OCI-LY1 (cell line): Measurements from ENCODE around the gene CALU.

Experiments used
- H2AFZ ChIP-seq: fragments of 200-600 bp; sonication (generic), shearing (Covaris generic); 2 replicates; pipeline ENCODE4 v1.6.0; 2014; ENCODE audit warnings: antibody characterized with exemption, mild to moderate bottlenecking, low read length
- H3F3A ChIP-seq: fragments of 200-600 bp; sonication (generic), shearing (Covaris generic); 2 replicates; pipeline ENCODE4 v1.6.0; 2014; ENCODE audit warnings: mild to moderate bottlenecking, antibody characterized with exemption, low read length, moderate library complexity; ENCODE audit not compliant: insufficient read depth
- H3K27ac ChIP-seq: fragments of 200-600 bp; sonication (generic); 2 replicates; pipeline ENCODE4 v1.5.1; 2014; ENCODE audit warnings: low read length, mixed run types, mild to moderate bottlenecking, low read depth; ENCODE audit not compliant: poor library complexity, severe bottlenecking
- H3K27me3 ChIP-seq: fragments of 200-600 bp; sonication (generic); 2 replicates; pipeline ENCODE4 v1.6.0; 2014; ENCODE audit warnings: antibody characterized with exemption, mild to moderate bottlenecking, low read length, moderate library complexity; ENCODE audit not compliant: insufficient read depth
- H3K36me3 ChIP-seq: fragments of 200-600 bp; sonication (generic); 2 replicates; pipeline ENCODE4 v1.6.1; 2014; ENCODE audit warnings: mild to moderate bottlenecking, antibody characterized with exemption, low read length, moderate library complexity, mixed read lengths; ENCODE audit not compliant: insufficient read depth
- H3K4me1 ChIP-seq: fragments of 200-600 bp; sonication (generic); 2 replicates; pipeline ENCODE4 v1.5.1; 2014; ENCODE audit warnings: mild to moderate bottlenecking, low read length, moderate library complexity; ENCODE audit not compliant: insufficient read depth, severe bottlenecking
- H3K4me2 ChIP-seq: fragments of 200-600 bp; sonication (generic), shearing (Covaris generic); 2 replicates; pipeline ENCODE4 v1.6.1; 2014; ENCODE audit warnings: low read length
- H3K4me3 ChIP-seq: fragments of 200-600 bp; sonication (generic); 2 replicates; pipeline ENCODE4 v1.5.1; 2014; ENCODE audit warnings: low read length, low read depth, mild to moderate bottlenecking, mixed read lengths; ENCODE audit not compliant: poor library complexity, severe bottlenecking
- H3K79me2 ChIP-seq: fragments of 200-600 bp; shearing (Covaris generic); 2 replicates; pipeline ENCODE4 v1.6.1; 2016; ENCODE audit warnings: mixed run types, low read length, mixed read lengths; ENCODE audit not compliant: insufficient read depth
- H3K9ac ChIP-seq: fragments of 200-600 bp; sonication (generic), shearing (Covaris generic); 2 replicates; pipeline ENCODE4 v1.6.1; 2014; ENCODE audit warnings: mild to moderate bottlenecking, low read length, mixed read lengths
- H3K9me2 ChIP-seq: fragments of 200-600 bp; sonication (generic), shearing (Covaris generic); 2 replicates; pipeline ENCODE4 v1.6.1; 2014; ENCODE audit warnings: low read depth, mild to moderate bottlenecking, low read length, mixed read lengths
- H3K9me3 ChIP-seq: fragments of 200-600 bp; shearing (Covaris generic); 2 replicates; pipeline ENCODE4 v1.6.1; 2014; ENCODE audit warnings: low read length, mixed read lengths
- H4K20me1 ChIP-seq: fragments of 200-600 bp; sonication (generic), shearing (Covaris generic); 2 replicates; pipeline ENCODE4 v1.6.0; 2016; ENCODE audit warnings: mild to moderate bottlenecking, low read length; ENCODE audit not compliant: insufficient read depth
- CTCF ChIP-seq: fragments of 200-600 bp; sonication (generic), shearing (Covaris generic); IDR thresholded peaks from 2 replicates; pipeline ENCODE4 v1.5.1; 2017; ENCODE audit warnings: mild to moderate bottlenecking, antibody characterized with exemption, low read length, moderate library complexity, mixed read lengths
- EZH2 ChIP-seq: fragments of 200-600 bp; sonication (generic), shearing (Covaris generic); IDR thresholded peaks from 2 replicates; pipeline ENCODE4 v1.8.0; 2017; ENCODE audit warnings: borderline replicate concordance, mixed run types, mild to moderate bottlenecking, antibody characterized with exemption, low read length, moderate library complexity, mixed read lengths

Gene CALU

GRCh38 chr7:128774921-128775320 is 35.8 kb downstream of the CALU start:
- no peaks in the 10 kb centered on the region; the same call in 1 of the 2 replicates for H3K27me3 ChIP-seq
- no peak overlapping the region for H2AFZ ChIP-seq
- H3K4me2 ChIP-seq = no peak overlapping the region
- no peak overlapping the region for H3K4me3 ChIP-seq
- no peaks in the 10 kb centered on the region for H3F3A ChIP-seq
- no peaks in the 10 kb centered on the region for H3K9me2 ChIP-seq
- H3K36me3 ChIP-seq = peaks cover 34% of the 10 kb centered on the region
- H3K4me1 ChIP-seq = no peaks in the 10 kb centered on the region
- H3K9me3 ChIP-seq = peaks cover 14% of the 10 kb centered on the region
- TF ChIP-seq EZH2 = no peak
- TF ChIP-seq CTCF = no peak
- no peaks in the 10 kb centered on the region for H4K20me1 ChIP-seq
- H3K9ac ChIP-seq = no peak overlapping the region
- no peaks in the 10 kb centered on the region for H3K79me2 ChIP-seq
- H3K27ac ChIP-seq = no peak overlapping the region

- Histone ChIP-seq H3K4me1 (no peaks in the 10 kb centered on the region), H3K9me3 (peaks cover 14% of the 10 kb centered on the region), H3K79me2 (no peaks in the 10 kb centered on the region), H3K27ac (no peak within 1 kb of the TSS), H3F3A (no peaks in the 10 kb centered on the region), H3K9ac (no peak within 1 kb of the TSS), H3K4me3 (no peak within 1 kb of the TSS), H3K36me3 (peaks cover 25% of the 10 kb centered on the region), H3K9me2 (no peaks in the 10 kb centered on the region), H3K27me3 (no peaks in the 10 kb centered on the region; the same call in 1 of the 2 replicates), H2AFZ (no peak within 1 kb of the TSS), H4K20me1 (no peaks in the 10 kb centered on the region), H3K4me2 (no peak within 1 kb of the TSS)
- TF ChIP-seq CTCF = no peak
- no peak for TF ChIP-seq EZH2
Observed at GRCh38 chr7:128775744-128776474, 36.8 kb downstream of the CALU start, which contains the start of gene OPN1SW. TSS of gene OPN1SW (minus strand) at chr7:128775794. CDS start at chr7:128775781, 13 bp downstream.

GRCh38 chr7:128777156-128778123 is 38.3 kb downstream of the CALU start:
- H4K20me1 ChIP-seq = no peaks in the 10 kb centered on the region
- H3K4me3 ChIP-seq = no peak overlapping the region
- peaks cover 6% of the 10 kb centered on the region; the same call in 1 of the 2 replicates for H3K27me3 ChIP-seq
- H3K9me3 ChIP-seq = peaks cover 14% of the 10 kb centered on the region
- no peak overlapping the region for H3K27ac ChIP-seq
- no peaks in the 10 kb centered on the region for H3K4me1 ChIP-seq
- no peaks in the 10 kb centered on the region for H3K9me2 ChIP-seq
- no peaks in the 10 kb centered on the region for H3K79me2 ChIP-seq
- no peak overlapping the region for H3K4me2 ChIP-seq
- peaks cover 10% of the 10 kb centered on the region for H3K36me3 ChIP-seq
- H2AFZ ChIP-seq = no peak overlapping the region
- H3F3A ChIP-seq = no peaks in the 10 kb centered on the region
- no peak overlapping the region for H3K9ac ChIP-seq
- TF ChIP-seq EZH2 (no peak), CTCF (no peak)
